ENCODE measurements around the gene POLDIP2. TPM values are rescaled to one million over a fixed set of nuclear protein-coding genes. Genes with fewer than 3 reads are reported as not detected.

POLDIP2 gene
- total and polyA plus RNA-seq, 9 of the 15 experiments (the other 6 are each of a cell fraction or from before 2014, with no cell fraction given): 22.0 to 137 (median 104) TPM

DNA sequence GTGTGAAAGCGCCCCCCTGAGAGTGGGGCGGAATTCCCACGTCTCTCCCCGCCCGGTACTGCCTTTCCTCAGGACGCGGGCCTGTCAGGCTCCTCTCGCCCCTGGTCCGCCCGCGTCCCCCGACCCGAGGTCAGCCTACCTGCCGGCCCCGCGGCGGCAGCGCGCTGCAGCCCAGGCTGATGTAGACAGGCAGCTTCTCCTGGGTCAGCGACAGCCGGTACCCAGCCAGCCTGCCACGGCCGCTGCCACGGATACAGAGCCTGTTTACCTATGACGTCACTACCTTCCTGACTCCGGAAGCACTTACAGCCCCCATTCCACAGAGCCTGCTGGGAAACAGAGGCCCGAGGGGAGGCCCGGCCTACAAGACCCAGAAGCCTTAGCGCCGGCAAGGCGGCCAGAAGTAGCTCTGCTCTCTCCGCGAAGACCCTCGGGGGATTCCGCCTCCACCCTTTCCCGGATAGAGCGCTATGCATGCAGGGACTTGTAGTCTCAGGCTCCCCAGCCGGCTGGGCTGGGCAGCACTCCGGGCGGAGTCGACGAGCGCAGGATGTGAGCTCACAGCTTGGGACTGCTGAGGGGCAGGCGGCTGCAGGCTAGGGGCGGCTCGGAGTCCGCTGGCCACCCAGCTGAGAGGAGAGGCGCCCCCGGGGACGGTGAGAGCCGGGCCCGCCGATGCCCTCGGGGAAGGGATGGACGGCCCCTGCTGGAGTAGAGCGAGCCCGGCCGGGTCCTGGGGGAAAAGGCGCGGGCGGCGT, 21.9 kb downstream of the POLDIP2 start, which contains the start of the genes IFT20 and TNFAIP1 (continued):
- TF ChIP-seq, protein P1, sequence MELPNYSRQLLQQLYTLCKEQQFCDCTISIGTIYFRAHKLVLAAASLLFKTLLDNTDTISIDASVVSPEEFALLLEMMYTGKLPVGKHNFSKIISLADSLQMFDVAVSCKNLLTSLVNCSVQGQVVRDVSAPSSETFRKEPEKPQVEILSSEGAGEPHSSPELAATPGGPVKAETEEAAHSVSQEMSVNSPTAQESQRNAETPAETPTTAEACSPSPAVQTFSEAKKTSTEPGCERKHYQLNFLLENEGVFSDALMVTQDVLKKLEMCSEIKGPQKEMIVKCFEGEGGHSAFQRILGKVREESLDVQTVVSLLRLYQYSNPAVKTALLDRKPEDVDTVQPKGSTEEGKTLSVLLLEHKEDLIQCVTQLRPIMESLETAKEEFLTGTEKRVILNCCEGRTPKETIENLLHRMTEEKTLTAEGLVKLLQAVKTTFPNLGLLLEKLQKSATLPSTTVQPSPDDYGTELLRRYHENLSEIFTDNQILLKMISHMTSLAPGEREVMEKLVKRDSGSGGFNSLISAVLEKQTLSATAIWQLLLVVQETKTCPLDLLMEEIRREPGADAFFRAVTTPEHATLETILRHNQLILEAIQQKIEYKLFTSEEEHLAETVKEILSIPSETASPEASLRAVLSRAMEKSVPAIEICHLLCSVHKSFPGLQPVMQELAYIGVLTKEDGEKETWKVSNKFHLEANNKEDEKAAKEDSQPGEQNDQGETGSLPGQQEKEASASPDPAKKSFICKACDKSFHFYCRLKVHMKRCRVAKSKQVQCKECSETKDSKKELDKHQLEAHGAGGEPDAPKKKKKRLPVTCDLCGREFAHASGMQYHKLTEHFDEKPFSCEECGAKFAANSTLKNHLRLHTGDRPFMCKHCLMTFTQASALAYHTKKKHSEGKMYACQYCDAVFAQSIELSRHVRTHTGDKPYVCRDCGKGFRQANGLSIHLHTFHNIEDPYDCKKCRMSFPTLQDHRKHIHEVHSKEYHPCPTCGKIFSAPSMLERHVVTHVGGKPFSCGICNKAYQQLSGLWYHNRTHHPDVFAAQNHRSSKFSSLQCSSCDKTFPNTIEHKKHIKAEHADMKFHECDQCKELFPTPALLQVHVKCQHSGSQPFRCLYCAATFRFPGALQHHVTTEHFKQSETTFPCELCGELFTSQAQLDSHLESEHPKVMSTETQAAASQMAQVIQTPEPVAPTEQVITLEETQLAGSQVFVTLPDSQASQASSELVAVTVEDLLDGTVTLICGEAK (IDR thresholded peaks at IDR 0.05): peak; percentile 98
- TF ChIP-seq, protein P1 (CRISPR knock-in tag; IDR thresholded peaks at IDR 0.05): no peak
- TF ChIP-seq RBM34 (IDR thresholded peaks at IDR 0.05; ENCODE audit: borderline replicate concordance, insufficient read depth, low read length) (no peak), ZNF395 (CRISPR knock-in tag; IDR thresholded peaks at IDR 0.05) (peak; percentile 86), ERF (CRISPR knock-in tag; IDR thresholded peaks at IDR 0.05) (peak; percentile 86), RFX7 (CRISPR knock-in tag; IDR thresholded peaks at IDR 0.05) (no peak), MED1 (CRISPR knock-in tag; IDR thresholded peaks at IDR 0.05; ENCODE audit: borderline replicate concordance) (no peak), NR4A1 (CRISPR knock-in tag; IDR thresholded peaks at IDR 0.05) (peak; percentile 94; the same call in 1 of the 2 replicates), NR4A1 (tag; IDR thresholded peaks at IDR 0.05) (no peak), CBX8 (IDR thresholded peaks at IDR 0.05; ENCODE audit: borderline replicate concordance, extremely low read depth, low read depth, low read length, poor library complexity, severe bottlenecking) (no peak), CREM (IDR thresholded peaks at IDR 0.05; ENCODE audit: low read depth) (peak; percentile 99), ZNF780A (CRISPR knock-in tag; IDR thresholded peaks at IDR 0.05) (no peak), SMC3 (conservative IDR thresholded peaks at IDR 0.05; ENCODE audit: insufficient read depth, low read depth, low read length) (no peak), XRCC4 (IDR thresholded peaks at IDR 0.05; ENCODE audit: extremely low read depth, insufficient read depth, insufficient read length) (no peak), NBN (IDR thresholded peaks at IDR 0.05; ENCODE audit: low read depth) (peak; percentile 98)
- TF ChIP-seq, protein P2, sequence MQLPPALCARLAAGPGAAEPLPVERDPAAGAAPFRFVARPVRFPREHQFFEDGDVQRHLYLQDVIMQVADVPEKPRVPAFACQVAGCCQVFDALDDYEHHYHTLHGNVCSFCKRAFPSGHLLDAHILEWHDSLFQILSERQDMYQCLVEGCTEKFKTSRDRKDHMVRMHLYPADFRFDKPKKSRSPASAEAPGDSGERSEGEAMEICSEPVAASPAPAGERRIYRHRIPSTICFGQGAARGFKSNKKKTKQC (CRISPR knock-in tag; IDR thresholded peaks at IDR 0.05): 0 out of 2 replicates have a peak, but pooled peaks have one; percentile 7

Measured in K562 (cell line).